ENCODE measurements around the gene RSPH6A.

DNA sequence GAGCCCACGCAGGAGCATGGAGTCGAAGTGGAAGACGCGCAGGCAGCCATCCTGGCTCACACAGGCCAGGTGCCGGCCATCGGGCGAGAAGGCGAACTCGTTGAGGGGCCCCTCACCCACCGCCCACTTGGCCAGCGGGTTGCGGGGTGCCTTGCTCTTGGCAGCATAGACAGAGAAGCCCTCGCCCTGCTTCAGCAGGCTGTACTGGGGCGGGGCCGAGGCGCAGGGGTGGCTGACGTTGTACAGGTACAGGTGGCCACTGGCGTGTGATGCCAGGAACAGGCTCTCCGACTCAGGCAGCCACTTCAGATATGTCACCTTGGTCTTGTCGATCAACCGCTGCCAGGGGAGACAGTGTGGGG, 28.6 kb downstream of the RSPH6A start:
- TF ChIP-seq, protein P1, sequence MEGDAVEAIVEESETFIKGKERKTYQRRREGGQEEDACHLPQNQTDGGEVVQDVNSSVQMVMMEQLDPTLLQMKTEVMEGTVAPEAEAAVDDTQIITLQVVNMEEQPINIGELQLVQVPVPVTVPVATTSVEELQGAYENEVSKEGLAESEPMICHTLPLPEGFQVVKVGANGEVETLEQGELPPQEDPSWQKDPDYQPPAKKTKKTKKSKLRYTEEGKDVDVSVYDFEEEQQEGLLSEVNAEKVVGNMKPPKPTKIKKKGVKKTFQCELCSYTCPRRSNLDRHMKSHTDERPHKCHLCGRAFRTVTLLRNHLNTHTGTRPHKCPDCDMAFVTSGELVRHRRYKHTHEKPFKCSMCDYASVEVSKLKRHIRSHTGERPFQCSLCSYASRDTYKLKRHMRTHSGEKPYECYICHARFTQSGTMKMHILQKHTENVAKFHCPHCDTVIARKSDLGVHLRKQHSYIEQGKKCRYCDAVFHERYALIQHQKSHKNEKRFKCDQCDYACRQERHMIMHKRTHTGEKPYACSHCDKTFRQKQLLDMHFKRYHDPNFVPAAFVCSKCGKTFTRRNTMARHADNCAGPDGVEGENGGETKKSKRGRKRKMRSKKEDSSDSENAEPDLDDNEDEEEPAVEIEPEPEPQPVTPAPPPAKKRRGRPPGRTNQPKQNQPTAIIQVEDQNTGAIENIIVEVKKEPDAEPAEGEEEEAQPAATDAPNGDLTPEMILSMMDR (IDR thresholded peaks at IDR 0.05; ENCODE audit: insufficient read depth, low read length, poor library complexity, severe bottlenecking): no peak
- TF ChIP-seq EZH2phosphoT487 (conservative IDR thresholded peaks at IDR 0.05; ENCODE audit: low read length): no peak
